ENCODE measurements around the gene RETN.

Gene RETN

GRCh38 chr19:7631577-7631976 is 37.3 kb upstream of the RETN start:
- peaks cover 3% of the 10 kb centered on the region for H3K27me3 ChIP-seq (ENCODE audit: control insufficient read depth, insufficient read depth, low read length)
- no peak overlapping the region for H3K27ac ChIP-seq (ENCODE audit: low read depth, low read length)
- H3K36me3 ChIP-seq (ENCODE audit: control insufficient read depth, insufficient read depth, low read length): peaks cover 5% of the 10 kb centered on the region
- H3K4me3 ChIP-seq (ENCODE audit: low read length): no peak overlapping the region
- no peak overlapping the region for H3K9ac ChIP-seq (ENCODE audit: low read length)
- H3K4me1 ChIP-seq (ENCODE audit: control insufficient read depth, insufficient read depth, low read length): peaks cover 10% of the 10 kb centered on the region

- H3K27ac ChIP-seq (ENCODE audit: low read depth, low read length): no peak overlapping the region
- H3K4me1 ChIP-seq (ENCODE audit: control insufficient read depth, insufficient read depth, low read length): peaks cover 9% of the 10 kb centered on the region
- no peak overlapping the region for H3K9ac ChIP-seq (ENCODE audit: low read length)
- H3K4me3 ChIP-seq (ENCODE audit: low read length): no peak overlapping the region
- peaks cover 4% of the 10 kb centered on the region for H3K27me3 ChIP-seq (ENCODE audit: control insufficient read depth, insufficient read depth, low read length)
- no peaks in the 10 kb centered on the region for H3K36me3 ChIP-seq (ENCODE audit: control insufficient read depth, insufficient read depth, low read length)
These were observed 36.3 kb upstream of the RETN start for GRCh38 chr19:7632340-7633203.

- Histone ChIP-seq H3K27me3 (ENCODE audit: control insufficient read depth, insufficient read depth, low read length) (peaks cover 4% of the 10 kb centered on the region), H3K27ac (ENCODE audit: low read depth, low read length) (no peak within 1 kb of the TSS), H3K4me3 (ENCODE audit: low read length) (no peak within 1 kb of the TSS), H3K4me1 (ENCODE audit: control insufficient read depth, insufficient read depth, low read length) (peaks cover 2% of the 10 kb centered on the region), H3K9ac (ENCODE audit: low read length) (no peak within 1 kb of the TSS), H3K36me3 (ENCODE audit: control insufficient read depth, insufficient read depth, low read length) (no peaks in the 10 kb centered on the region)
These were observed 35.2 kb upstream of the RETN start, which contains the start of gene PCP2 for GRCh38 chr19:7633698-7634097. Gene PCP2, minus strand, starts transcription at chr19:7633719. Its CDS starts 262 bp downstream, at chr19:7633457.

- no peak overlapping the region for H3K4me3 ChIP-seq (ENCODE audit: low read length)
- peaks cover 4% of the 10 kb centered on the region for H3K27me3 ChIP-seq (ENCODE audit: control insufficient read depth, insufficient read depth, low read length)
- peaks cover 7% of the 10 kb centered on the region for H3K36me3 ChIP-seq (ENCODE audit: control insufficient read depth, insufficient read depth, low read length)
- no peak overlapping the region for H3K27ac ChIP-seq (ENCODE audit: low read depth, low read length)
- H3K9ac ChIP-seq (ENCODE audit: low read length): no peak overlapping the region
- no peaks in the 10 kb centered on the region for H3K4me1 ChIP-seq (ENCODE audit: control insufficient read depth, insufficient read depth, low read length)
These were observed 33.2 kb upstream of the RETN start for GRCh38 chr19:7635670-7636069.

GRCh38 chr19:7636317-7636690 is 32.5 kb upstream of the RETN start:
- Histone ChIP-seq H3K4me1 (ENCODE audit: control insufficient read depth, insufficient read depth, low read length) (no peaks in the 10 kb centered on the region), H3K36me3 (ENCODE audit: control insufficient read depth, insufficient read depth, low read length) (peaks cover 7% of the 10 kb centered on the region), H3K9ac (ENCODE audit: low read length) (no peak overlapping the region), H3K27ac (ENCODE audit: low read depth, low read length) (no peak overlapping the region), H3K4me3 (ENCODE audit: low read length) (peak overlapping the region; percentile 5), H3K27me3 (ENCODE audit: control insufficient read depth, insufficient read depth, low read length) (peaks cover 4% of the 10 kb centered on the region)

GRCh38 chr19:7636691-7637373 is 32.0 kb upstream of the RETN start, which contains the start of gene STXBP2:
Gene STXBP2, plus strand, starts transcription at chr19:7637110. Its CDS starts 40 bp downstream, at chr19:7637150.
- peak within 1 kb of the TSS; percentile 45 for H3K9ac ChIP-seq (ENCODE audit: low read length)
- H3K27ac ChIP-seq (ENCODE audit: low read depth, low read length): no peak within 1 kb of the TSS
- peak within 1 kb of the TSS; percentile 71 for H3K4me3 ChIP-seq (ENCODE audit: low read length)
- H3K27me3 ChIP-seq (ENCODE audit: control insufficient read depth, insufficient read depth, low read length): peaks cover 4% of the 10 kb centered on the region
- peaks cover 7% of the 10 kb centered on the region for H3K36me3 ChIP-seq (ENCODE audit: control insufficient read depth, insufficient read depth, low read length)
- no peaks in the 10 kb centered on the region for H3K4me1 ChIP-seq (ENCODE audit: control insufficient read depth, insufficient read depth, low read length)

GRCh38 chr19:7637374-7638256 is 31.2 kb upstream of the RETN start:
- no peaks in the 10 kb centered on the region for H3K4me1 ChIP-seq (ENCODE audit: control insufficient read depth, insufficient read depth, low read length)
- peaks cover 7% of the 10 kb centered on the region for H3K36me3 ChIP-seq (ENCODE audit: control insufficient read depth, insufficient read depth, low read length)
- peak overlapping the region; percentile 71 for H3K4me3 ChIP-seq (ENCODE audit: low read length)
- H3K27ac ChIP-seq (ENCODE audit: low read depth, low read length): no peak overlapping the region
- peaks cover 4% of the 10 kb centered on the region for H3K27me3 ChIP-seq (ENCODE audit: control insufficient read depth, insufficient read depth, low read length)
- peak overlapping the region; percentile 45 for H3K9ac ChIP-seq (ENCODE audit: low read length)

GRCh38 chr19:7638802-7639465 is 29.9 kb upstream of the RETN start:
- Histone ChIP-seq H3K4me3 (ENCODE audit: low read length) (no peak overlapping the region), H3K9ac (ENCODE audit: low read length) (no peak overlapping the region), H3K27me3 (ENCODE audit: control insufficient read depth, insufficient read depth, low read length) (peaks cover 4% of the 10 kb centered on the region), H3K36me3 (ENCODE audit: control insufficient read depth, insufficient read depth, low read length) (peaks cover 7% of the 10 kb centered on the region), H3K4me1 (ENCODE audit: control insufficient read depth, insufficient read depth, low read length) (no peaks in the 10 kb centered on the region), H3K27ac (ENCODE audit: low read depth, low read length) (no peak overlapping the region)

- no peak overlapping the region for H3K4me3 ChIP-seq (ENCODE audit: low read length)
- peaks cover 7% of the 10 kb centered on the region for H3K36me3 ChIP-seq (ENCODE audit: control insufficient read depth, insufficient read depth, low read length)
- no peak overlapping the region for H3K27ac ChIP-seq (ENCODE audit: low read depth, low read length)
- no peak overlapping the region for H3K9ac ChIP-seq (ENCODE audit: low read length)
- no peaks in the 10 kb centered on the region for H3K4me1 ChIP-seq (ENCODE audit: control insufficient read depth, insufficient read depth, low read length)
- H3K27me3 ChIP-seq (ENCODE audit: control insufficient read depth, insufficient read depth, low read length): peaks cover 4% of the 10 kb centered on the region
These were observed 28.9 kb upstream of the RETN start for GRCh38 chr19:7639863-7640348.

GRCh38 chr19:7640803-7641202 is 28.0 kb upstream of the RETN start:
- Histone ChIP-seq H3K36me3 (ENCODE audit: control insufficient read depth, insufficient read depth, low read length) (peaks cover 7% of the 10 kb centered on the region), H3K27ac (ENCODE audit: low read depth, low read length) (no peak overlapping the region), H3K4me1 (ENCODE audit: control insufficient read depth, insufficient read depth, low read length) (no peaks in the 10 kb centered on the region), H3K27me3 (ENCODE audit: control insufficient read depth, insufficient read depth, low read length) (peaks cover 4% of the 10 kb centered on the region), H3K4me3 (ENCODE audit: low read length) (no peak overlapping the region), H3K9ac (ENCODE audit: low read length) (no peak overlapping the region)

- Histone ChIP-seq H3K27ac (ENCODE audit: low read depth, low read length) (no peak overlapping the region), H3K27me3 (ENCODE audit: control insufficient read depth, insufficient read depth, low read length) (peaks cover under 1% of the 10 kb centered on the region), H3K9ac (ENCODE audit: low read length) (no peak overlapping the region), H3K36me3 (ENCODE audit: control insufficient read depth, insufficient read depth, low read length) (peaks cover 7% of the 10 kb centered on the region), H3K4me1 (ENCODE audit: control insufficient read depth, insufficient read depth, low read length) (no peaks in the 10 kb centered on the region), H3K4me3 (ENCODE audit: low read length) (no peak overlapping the region)
These were observed 27.3 kb upstream of the RETN start for GRCh38 chr19:7641290-7642276.

Measured in rectal smooth muscle tissue (tissue), 1 donor.